Progenitor cell of endocrine pancreas (in vitro differentiated cells): ENCODE measurements around the gene OR1C1. TPM values are rescaled to one million over a fixed set of nuclear protein-coding genes. Genes with fewer than 3 reads are reported as not detected.
"Not testable (repeated sequence)": the region's sequence is repeated elsewhere in the genome, so short reads cannot be mapped to it uniquely, and the experiment has no call there.

Experiments used
- DNase-seq: peaks from one replicate; pipeline ENCODE4 v3.0.0; 2021; ENCODE audit warnings: low spot score; ENCODE audit not compliant: unreplicated experiment
- H3K27ac Mint-ChIP-seq: 2 replicates; pipeline ENCODE4 v1.8.0; 2021; ENCODE audit warnings: mild to moderate bottlenecking, moderate library complexity, mixed read lengths
- H3K27me3 Mint-ChIP-seq: 2 replicates; pipeline ENCODE4 v1.8.0; 2021; ENCODE audit warnings: mixed read lengths
- H3K36me3 Mint-ChIP-seq: 2 replicates; pipeline ENCODE4 v1.8.0; 2022; ENCODE audit warnings: mixed read lengths; ENCODE audit not compliant: insufficient read depth
- H3K4me1 Mint-ChIP-seq: 2 replicates; pipeline ENCODE4 v1.8.0; 2021; ENCODE audit warnings: low read depth, mixed read lengths
- H3K4me3 Mint-ChIP-seq: 2 replicates; pipeline ENCODE4 v1.8.0; 2021; ENCODE audit warnings: low read depth, mild to moderate bottlenecking, moderate library complexity, mixed read lengths
- H3K9me3 Mint-ChIP-seq: 2 replicates; pipeline ENCODE4 v1.8.0; 2021; ENCODE audit warnings: low read depth, mixed read lengths
- total RNA-seq: library from RNA; stranded (reverse); gene quantifications from 2 replicates; pipeline ENCODE4 v1.2.1, GENCODE V29; 2021
- TF ChIP-seq, protein P1 (sequence below): fragments of 200-600 bp; sonication (generic); IDR thresholded peaks from one replicate; pipeline ENCODE4 v1.5.0; 2021; ENCODE audit warnings: antibody characterized with exemption, mild to moderate bottlenecking; ENCODE audit not compliant: unreplicated experiment

The OR1C1 gene
- total RNA-seq, 1 donor from 2014 or later = not detected

DNA sequence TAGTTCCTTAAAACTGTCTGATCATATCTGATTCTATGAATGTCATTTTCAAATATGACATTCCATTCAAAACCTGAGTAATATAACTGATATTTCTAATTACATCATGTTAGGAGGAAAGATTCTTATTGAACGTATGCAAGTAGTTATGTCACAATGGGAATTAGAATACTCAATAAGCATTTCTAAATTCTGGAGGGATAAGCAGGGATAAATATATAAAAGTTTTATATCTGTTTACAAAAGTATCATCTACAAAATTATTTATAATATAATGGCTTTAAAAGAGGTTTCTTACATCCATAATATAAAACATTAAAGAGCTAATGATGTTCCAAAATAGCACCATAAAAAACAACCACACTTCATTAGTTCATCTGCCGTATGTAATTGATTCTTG, 12.3 kb downstream of the OR1C1 start, which contains the start of gene OR14A2:
OR14A2 (minus strand) TSS at position 101 of the 400 bp plus-strand sequence.
- TF ChIP-seq, protein P1, sequence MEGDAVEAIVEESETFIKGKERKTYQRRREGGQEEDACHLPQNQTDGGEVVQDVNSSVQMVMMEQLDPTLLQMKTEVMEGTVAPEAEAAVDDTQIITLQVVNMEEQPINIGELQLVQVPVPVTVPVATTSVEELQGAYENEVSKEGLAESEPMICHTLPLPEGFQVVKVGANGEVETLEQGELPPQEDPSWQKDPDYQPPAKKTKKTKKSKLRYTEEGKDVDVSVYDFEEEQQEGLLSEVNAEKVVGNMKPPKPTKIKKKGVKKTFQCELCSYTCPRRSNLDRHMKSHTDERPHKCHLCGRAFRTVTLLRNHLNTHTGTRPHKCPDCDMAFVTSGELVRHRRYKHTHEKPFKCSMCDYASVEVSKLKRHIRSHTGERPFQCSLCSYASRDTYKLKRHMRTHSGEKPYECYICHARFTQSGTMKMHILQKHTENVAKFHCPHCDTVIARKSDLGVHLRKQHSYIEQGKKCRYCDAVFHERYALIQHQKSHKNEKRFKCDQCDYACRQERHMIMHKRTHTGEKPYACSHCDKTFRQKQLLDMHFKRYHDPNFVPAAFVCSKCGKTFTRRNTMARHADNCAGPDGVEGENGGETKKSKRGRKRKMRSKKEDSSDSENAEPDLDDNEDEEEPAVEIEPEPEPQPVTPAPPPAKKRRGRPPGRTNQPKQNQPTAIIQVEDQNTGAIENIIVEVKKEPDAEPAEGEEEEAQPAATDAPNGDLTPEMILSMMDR = no peak
- no peak within 1 kb of the TSS for H3K4me3 Mint-ChIP-seq
- no peaks in the 10 kb centered on the region for H3K4me1 Mint-ChIP-seq
- no peak within 1 kb of the TSS for H3K27ac Mint-ChIP-seq
- peaks cover 25% of the 10 kb centered on the region for H3K9me3 Mint-ChIP-seq
- no peaks in the 10 kb centered on the region for H3K36me3 Mint-ChIP-seq
- H3K27me3 Mint-ChIP-seq = no peaks in the 10 kb centered on the region
- no peak for DNase-seq

DNA sequence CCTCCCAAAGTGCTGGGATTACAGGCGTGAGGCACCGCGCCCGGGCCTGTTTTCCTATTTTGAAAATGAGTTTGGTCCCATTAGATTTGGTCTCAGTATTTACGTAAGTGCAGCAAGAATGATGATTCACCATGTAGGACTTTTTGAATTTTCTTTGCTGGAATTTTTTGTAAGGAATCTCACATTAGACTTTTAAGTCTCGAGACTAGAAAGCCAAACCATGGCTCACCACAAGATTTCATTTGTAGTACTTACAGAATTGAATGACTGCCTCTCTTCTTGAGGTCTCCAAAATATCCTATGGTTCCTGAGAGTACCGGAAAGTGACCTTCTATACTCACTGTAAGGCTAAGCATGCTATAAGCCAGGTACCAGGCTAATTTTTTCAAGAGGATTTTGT, 12.7 kb downstream of the OR1C1 start:
- Mint-ChIP-seq H3K27ac (no peak overlapping the region), H3K36me3 (no peaks in the 10 kb centered on the region), H3K27me3 (no peaks in the 10 kb centered on the region), H3K9me3 (peaks cover 25% of the 10 kb centered on the region), H3K4me3 (no peak overlapping the region), H3K4me1 (no peaks in the 10 kb centered on the region)
- DNase-seq = no peak
- TF ChIP-seq, protein P1 = no peak

DNA sequence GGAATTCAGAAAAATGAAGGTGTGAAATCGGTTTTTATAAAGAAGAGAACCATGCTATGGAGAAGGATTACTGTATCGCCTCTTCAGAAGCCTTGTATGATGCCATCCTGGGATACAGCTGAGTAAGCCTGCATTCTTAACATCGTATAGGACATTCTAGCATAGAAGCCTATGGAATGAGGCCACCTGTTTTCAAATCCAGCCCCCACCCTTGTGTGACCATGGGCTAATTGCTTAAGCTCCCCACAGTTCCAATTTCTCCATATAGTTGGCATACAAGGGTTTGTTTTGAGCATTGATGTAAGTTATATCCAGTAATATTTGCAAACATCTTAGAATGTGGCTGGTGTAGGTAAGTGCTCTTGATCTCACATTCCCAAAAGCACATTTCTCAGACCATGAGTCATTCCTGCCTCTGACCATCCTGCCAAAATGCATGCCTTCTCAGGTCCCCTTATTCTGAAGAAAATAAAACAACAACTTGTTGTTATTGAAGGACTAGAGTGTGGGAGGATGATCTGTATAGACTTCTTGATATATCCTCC, 13.9 kb downstream of the OR1C1 start:
- DNase-seq = no peak
- TF ChIP-seq, protein P1 = no peak
- H3K36me3 Mint-ChIP-seq = no peaks in the 10 kb centered on the region
- no peaks in the 10 kb centered on the region for H3K27me3 Mint-ChIP-seq
- no peak overlapping the region for H3K4me3 Mint-ChIP-seq
- H3K27ac Mint-ChIP-seq = no peak overlapping the region
- no peaks in the 10 kb centered on the region for H3K4me1 Mint-ChIP-seq
- peaks cover 22% of the 10 kb centered on the region for H3K9me3 Mint-ChIP-seq

DNA sequence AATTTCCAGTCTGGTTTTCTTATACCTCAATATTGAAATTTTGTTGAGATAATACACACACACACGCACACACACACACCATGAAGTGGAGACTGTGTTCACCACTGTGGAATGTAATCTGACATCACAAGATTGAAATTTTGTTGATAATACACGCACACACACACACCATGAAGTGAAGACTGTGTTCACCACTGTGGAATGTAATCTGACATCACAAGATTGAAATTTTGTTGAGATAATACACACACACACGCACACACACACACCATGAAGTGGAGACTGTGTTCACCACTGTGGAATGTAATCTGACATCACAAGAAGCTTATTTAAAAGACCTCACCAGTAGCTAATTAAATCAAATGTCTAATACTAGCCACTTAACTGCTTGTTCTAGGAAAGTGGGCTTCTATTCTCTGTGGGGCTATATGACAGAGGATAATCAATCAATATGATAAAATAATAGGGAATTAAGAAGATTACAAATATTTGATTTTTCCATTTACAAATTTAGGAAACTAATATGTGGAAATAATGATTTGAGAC, 18.1 kb downstream of the OR1C1 start:
- H3K9me3 Mint-ChIP-seq = peaks cover 14% of the 10 kb centered on the region
- not testable (repeated sequence) for H3K27ac Mint-ChIP-seq, H3K4me1 Mint-ChIP-seq, DNase-seq, H3K36me3 Mint-ChIP-seq, H3K4me3 Mint-ChIP-seq, H3K27me3 Mint-ChIP-seq

DNA sequence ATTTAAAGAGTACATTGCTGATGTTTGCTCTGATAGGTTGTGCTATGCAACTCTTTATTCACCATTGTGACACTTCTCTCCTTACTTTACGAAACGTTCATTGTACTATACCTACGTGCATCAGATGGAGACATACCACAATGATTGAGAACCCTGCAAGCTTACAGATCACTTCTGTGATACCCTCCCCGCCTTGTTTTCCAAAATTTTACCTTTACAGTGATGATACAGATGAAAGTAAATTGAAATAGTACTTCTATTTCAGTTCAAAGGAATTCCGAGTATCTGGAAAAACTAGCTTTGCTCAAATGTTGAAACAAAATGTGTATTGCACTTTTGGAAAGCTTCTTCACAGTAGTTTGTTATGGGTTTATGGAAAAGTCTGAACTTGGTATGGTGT, 18.6 kb downstream of the OR1C1 start:
- Mint-ChIP-seq H3K27me3 (no peaks in the 10 kb centered on the region), H3K4me1 (no peaks in the 10 kb centered on the region), H3K9me3 (peaks cover 15% of the 10 kb centered on the region), H3K36me3 (no peaks in the 10 kb centered on the region), H3K4me3 (no peak overlapping the region), H3K27ac (no peak overlapping the region)
- no peak for DNase-seq
- TF ChIP-seq, protein P1 = no peak

DNA sequence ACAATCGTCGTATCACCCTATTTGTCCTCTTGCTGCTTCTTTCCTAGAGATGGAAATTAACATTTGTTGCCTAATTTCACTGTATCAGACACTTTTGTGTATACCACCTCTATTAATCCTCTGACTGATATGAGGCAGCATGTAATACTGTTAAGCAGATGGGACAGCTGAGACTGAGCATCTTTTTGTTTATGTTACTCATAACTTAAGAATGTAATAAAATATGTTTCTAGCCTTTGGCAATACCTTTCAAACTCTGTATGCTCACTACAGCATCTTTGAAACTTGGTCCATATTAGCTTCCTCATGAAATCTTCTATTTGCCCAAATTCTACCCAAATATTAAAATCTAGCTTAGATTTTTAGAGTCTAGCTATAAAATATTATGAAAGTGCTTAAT, 19.6 kb downstream of the OR1C1 start:
- no peaks in the 10 kb centered on the region for H3K36me3 Mint-ChIP-seq
- TF ChIP-seq, protein P1 = no peak
- no peaks in the 10 kb centered on the region for H3K27me3 Mint-ChIP-seq
- no peak overlapping the region for H3K27ac Mint-ChIP-seq
- peaks cover 19% of the 10 kb centered on the region for H3K9me3 Mint-ChIP-seq
- H3K4me1 Mint-ChIP-seq = no peaks in the 10 kb centered on the region
- no peak overlapping the region for H3K4me3 Mint-ChIP-seq
- no peak for DNase-seq
